ENCODE data around the gene DCTN5. TPM values are rescaled to one million over a fixed set of nuclear protein-coding genes. Genes with fewer than 3 reads are reported as not detected.

DCTN5 gene
- total and polyA plus RNA-seq, 2 donors (not counting 3 experiments of a cell fraction or from before 2014, with no cell fraction given), result 51.6 to 80.8 TPM

- no peaks in the 10 kb centered on the region for H3K27me3 ChIP-seq (ENCODE audit: control insufficient read depth in 2 of 2, insufficient read depth in 2 of 2, low read length in 2 of 2)
- no peak for FAIRE-seq
- H3K4me1 ChIP-seq (ENCODE audit: control insufficient read depth, extremely low read depth, insufficient read depth, low read length), result peaks cover 20% of the 10 kb centered on the region
- TF ChIP-seq MYC (IDR thresholded peaks at IDR 0.05; ENCODE audit: low read depth, low read length), result no peak
- TF ChIP-seq POLR2AphosphoS5 (IDR thresholded peaks at IDR 0.05; ENCODE audit: insufficient read depth, low read depth, low read length), result no peak
- TF ChIP-seq MAX (IDR thresholded peaks at IDR 0.05; ENCODE audit: insufficient read depth, insufficient read length), result no peak
- TF ChIP-seq CTCF (IDR thresholded peaks at IDR 0.05; ENCODE audit: extremely low read depth in 1 of 2, insufficient read depth in 1 of 2, low read depth in 1 of 2, low read length in 2 of 2), result no peak
- TF ChIP-seq FOS (IDR thresholded peaks at IDR 0.05; ENCODE audit: borderline replicate concordance, insufficient read depth, low read length), result no peak
- DNase-seq (ENCODE audit: low read depth, low spot score), result no peak
- H2AFZ ChIP-seq (ENCODE audit: low read depth, low read length), result no peak overlapping the region
- H3K79me2 ChIP-seq (ENCODE audit: control insufficient read depth, insufficient read depth, low read length), result peaks cover 5% of the 10 kb centered on the region
- CTCF ChIA-PET, result interaction anchor here (1.3 to 2.7 kb wide), 2 partner anchors 10 to 837 kb away, joined by 5 to 11 read pairs; partner anchors contain the start of gene PLK1
- no peak overlapping the region for H3K27ac ChIP-seq (ENCODE audit: insufficient read depth, low read depth, low read length)
- dilution Hi-C loops (cut with MboI; ENCODE audit: extremely low pct_ligation_motif_present, low sequenced_read_pairs), result no loop called here
- no peak overlapping the region for H3K9ac ChIP-seq (replicated peaks; ENCODE audit: extremely low read depth, insufficient read depth, low read length)
- H3K36me3 ChIP-seq (ENCODE audit: control insufficient read depth in 2 of 2, extremely low read depth in 1 of 2, insufficient read depth in 2 of 2, low read length in 2 of 2), result peaks cover 25 to 40% of the 10 kb centered on the region in 2 experiments
- no peaks in the 10 kb centered on the region for H3K9me3 ChIP-seq (replicated peaks; ENCODE audit: control insufficient read depth, insufficient read depth, low read length)
- POLR2A ChIA-PET, result interaction anchor here (0.6 to 0.7 kb wide), 2 partner anchors 33 to 153 kb away, joined by 5 read pairs; no protein-coding TSS in a partner anchor
- no TSS peak for BruUV-seq (replicated peaks)
- intact Hi-C loops (cut with micrococcal nuclease), result no loop called here
- no peaks in the 10 kb centered on the region for H3K9me1 ChIP-seq (replicated peaks; ENCODE audit: control insufficient read depth, extremely low read depth, insufficient read depth, low read length)
- no peak overlapping the region for H3K4me2 ChIP-seq (ENCODE audit: insufficient read depth, low read length)
- no peaks in the 10 kb centered on the region for H4K20me1 ChIP-seq (replicated peaks; ENCODE audit: control insufficient read depth, extremely low read depth, insufficient read depth, low read length)
- no peak overlapping the region for H3K4me3 ChIP-seq (replicated peaks in 1 of 3; ENCODE audit: insufficient read depth in 1 of 3, low read depth in 1 of 3, low read length in 3 of 3)
Observed at GRCh38 chr16:23668225-23668624, 27.0 kb downstream of the DCTN5 start.
